Measurements from ENCODE around the gene PPP5C.
"Not testable (repeated sequence)": the region's sequence is repeated elsewhere in the genome, so short reads cannot be mapped to it uniquely, and the experiment has no call there.

The PPP5C gene

GRCh38 chr19:46367426-46367825 is 20.5 kb downstream of the PPP5C start:
- no peak for DNase-seq

- DNase-seq = no peak
These were observed 21.2 kb downstream of the PPP5C start for GRCh38 chr19:46368116-46368515.

- DNase-seq = no peak
These were observed 22.9 kb downstream of the PPP5C start for GRCh38 chr19:46369817-46370216.

- no peak for DNase-seq
These were observed 24.5 kb downstream of the PPP5C start for GRCh38 chr19:46371371-46371901.

- peak; percentile 22 for DNase-seq
These were observed 26.1 kb downstream of the PPP5C start for GRCh38 chr19:46372901-46373490.

GRCh38 chr19:46373491-46374359 is 26.8 kb downstream of the PPP5C start:
- peak; percentile 96 for DNase-seq

GRCh38 chr19:46374536-46375475 is 27.9 kb downstream of the PPP5C start:
- no peak for DNase-seq

- DNase-seq = not testable (repeated sequence)
These were observed 28.7 kb downstream of the PPP5C start for GRCh38 chr19:46375476-46376067.

- no peak for DNase-seq
These were observed 29.6 kb downstream of the PPP5C start for GRCh38 chr19:46376241-46377153.

GRCh38 chr19:46378268-46378667 is 31.4 kb downstream of the PPP5C start:
- DNase-seq = peak; percentile 87

- no peak for DNase-seq
These were observed 33.8 kb downstream of the PPP5C start for GRCh38 chr19:46380690-46381089.

GRCh38 chr19:46381346-46381745 is 34.5 kb downstream of the PPP5C start:
- DNase-seq = no peak

GRCh38 chr19:46381756-46382345 is 35.0 kb downstream of the PPP5C start:
- DNase-seq = peak; percentile 69

- DNase-seq = no peak
These were observed 36.4 kb downstream of the PPP5C start for GRCh38 chr19:46383171-46383815.

- DNase-seq = no peak
These were observed 37.0 kb downstream of the PPP5C start for GRCh38 chr19:46383846-46384245.

GRCh38 chr19:46384396-46384795 is 37.5 kb downstream of the PPP5C start:
- peak; percentile 91 for DNase-seq

- DNase-seq = no peak
These were observed 38.7 kb downstream of the PPP5C start for GRCh38 chr19:46385636-46386035.

- DNase-seq = no peak
These were observed 39.3 kb downstream of the PPP5C start for GRCh38 chr19:46386151-46386550.

- no peak for DNase-seq
These were observed 40.3 kb downstream of the PPP5C start for GRCh38 chr19:46386996-46387712.

- DNase-seq = no peak
These were observed 40.8 kb downstream of the PPP5C start for GRCh38 chr19:46387713-46388130.

Data from NCI-H446 treated with DMSO at 0.1 percent for 48 hours (cell line).